Neutrophil (primary cell): ENCODE data around the gene LRR1.
A peak's percentile ranks its signal among the peaks of the same experiment; 100 is the strongest.

ENCODE experiments used
- H3K27ac ChIP-seq: fragments of 200-600 bp; sonication (generic); 2 replicates; pipeline ENCODE4 v1.5.1; 2016; ENCODE audit warnings: mild to moderate bottlenecking, moderate library complexity
- H3K27me3 ChIP-seq: fragments of 200-600 bp; sonication (generic); 2 replicates; pipeline ENCODE4 v1.6.0; 2016; ENCODE audit warnings: mild to moderate bottlenecking
- H3K36me3 ChIP-seq: fragments of 200-600 bp; sonication (generic); 2 replicates; pipeline ENCODE4 v1.5.1; 2017
- H3K4me1 ChIP-seq, 2 experiments: fragments of 200-600 bp in 1 of 2; sonication (generic) in 1 of 2; 1 replicate in 1 of 2; 2 replicates in 1 of 2; pipeline versions ENCODE4 v1.5.1 to v1.6.1; 2013 to 2016; ENCODE audit warnings: low read depth in 1 of 2, low read length in 1 of 2, mild to moderate bottlenecking in 1 of 2, moderate library complexity in 1 of 2; ENCODE audit not compliant: control insufficient read depth in 1 of 2, insufficient read depth in 1 of 2
- H3K4me3 ChIP-seq, 2 experiments: fragments of 200-600 bp in 1 of 2; sonication (generic) in 1 of 2; 1 replicate in 1 of 2; 2 replicates in 1 of 2; pipeline ENCODE4 v1.5.1; 2013 to 2016; ENCODE audit warnings: low read depth in 1 of 2, low read length in 1 of 2, mild to moderate bottlenecking in 1 of 2, moderate library complexity in 1 of 2
- H3K9me3 ChIP-seq: fragments of 200-600 bp; sonication (generic); 2 replicates; pipeline ENCODE4 v1.5.1; 2016
- TF ChIP-seq, protein P1 (sequence below): fragments of 200-600 bp; sonication (generic); IDR thresholded peaks from 2 replicates; pipeline ENCODE4 v1.5.1; 2016; ENCODE audit warnings: antibody characterized with exemption

LRR1 gene

DNA sequence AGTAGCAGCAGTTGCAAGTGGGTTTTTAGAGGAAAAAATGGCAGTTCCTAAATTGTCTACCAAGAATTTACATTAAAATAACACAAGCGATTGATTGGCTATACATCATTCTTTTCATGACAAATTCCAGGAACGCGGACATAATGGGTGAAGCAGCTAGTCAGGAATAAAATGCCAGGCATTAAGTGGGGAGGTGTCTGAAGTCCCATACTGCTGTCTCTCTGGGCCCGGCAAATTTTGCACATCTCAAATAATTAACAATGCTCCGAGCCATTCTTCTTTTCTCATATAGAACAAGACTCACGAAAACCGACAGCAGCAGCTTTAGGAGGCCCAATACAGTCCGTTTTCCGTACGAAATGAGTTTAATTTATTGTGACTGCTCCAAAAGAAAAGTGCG is 21.0 kb downstream of the LRR1 start:
- peak overlapping the region; percentile 87 to 89 for H3K4me3 ChIP-seq
- peaks cover 38 to 39% of the 10 kb centered on the region in 2 experiments for H3K4me1 ChIP-seq
- peak overlapping the region; percentile 95 for H3K27ac ChIP-seq
- H3K36me3 ChIP-seq: peaks cover 24% of the 10 kb centered on the region
- H3K27me3 ChIP-seq: no peaks in the 10 kb centered on the region
- no peaks in the 10 kb centered on the region for H3K9me3 ChIP-seq
- TF ChIP-seq, protein P1, sequence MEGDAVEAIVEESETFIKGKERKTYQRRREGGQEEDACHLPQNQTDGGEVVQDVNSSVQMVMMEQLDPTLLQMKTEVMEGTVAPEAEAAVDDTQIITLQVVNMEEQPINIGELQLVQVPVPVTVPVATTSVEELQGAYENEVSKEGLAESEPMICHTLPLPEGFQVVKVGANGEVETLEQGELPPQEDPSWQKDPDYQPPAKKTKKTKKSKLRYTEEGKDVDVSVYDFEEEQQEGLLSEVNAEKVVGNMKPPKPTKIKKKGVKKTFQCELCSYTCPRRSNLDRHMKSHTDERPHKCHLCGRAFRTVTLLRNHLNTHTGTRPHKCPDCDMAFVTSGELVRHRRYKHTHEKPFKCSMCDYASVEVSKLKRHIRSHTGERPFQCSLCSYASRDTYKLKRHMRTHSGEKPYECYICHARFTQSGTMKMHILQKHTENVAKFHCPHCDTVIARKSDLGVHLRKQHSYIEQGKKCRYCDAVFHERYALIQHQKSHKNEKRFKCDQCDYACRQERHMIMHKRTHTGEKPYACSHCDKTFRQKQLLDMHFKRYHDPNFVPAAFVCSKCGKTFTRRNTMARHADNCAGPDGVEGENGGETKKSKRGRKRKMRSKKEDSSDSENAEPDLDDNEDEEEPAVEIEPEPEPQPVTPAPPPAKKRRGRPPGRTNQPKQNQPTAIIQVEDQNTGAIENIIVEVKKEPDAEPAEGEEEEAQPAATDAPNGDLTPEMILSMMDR: no peak

DNA sequence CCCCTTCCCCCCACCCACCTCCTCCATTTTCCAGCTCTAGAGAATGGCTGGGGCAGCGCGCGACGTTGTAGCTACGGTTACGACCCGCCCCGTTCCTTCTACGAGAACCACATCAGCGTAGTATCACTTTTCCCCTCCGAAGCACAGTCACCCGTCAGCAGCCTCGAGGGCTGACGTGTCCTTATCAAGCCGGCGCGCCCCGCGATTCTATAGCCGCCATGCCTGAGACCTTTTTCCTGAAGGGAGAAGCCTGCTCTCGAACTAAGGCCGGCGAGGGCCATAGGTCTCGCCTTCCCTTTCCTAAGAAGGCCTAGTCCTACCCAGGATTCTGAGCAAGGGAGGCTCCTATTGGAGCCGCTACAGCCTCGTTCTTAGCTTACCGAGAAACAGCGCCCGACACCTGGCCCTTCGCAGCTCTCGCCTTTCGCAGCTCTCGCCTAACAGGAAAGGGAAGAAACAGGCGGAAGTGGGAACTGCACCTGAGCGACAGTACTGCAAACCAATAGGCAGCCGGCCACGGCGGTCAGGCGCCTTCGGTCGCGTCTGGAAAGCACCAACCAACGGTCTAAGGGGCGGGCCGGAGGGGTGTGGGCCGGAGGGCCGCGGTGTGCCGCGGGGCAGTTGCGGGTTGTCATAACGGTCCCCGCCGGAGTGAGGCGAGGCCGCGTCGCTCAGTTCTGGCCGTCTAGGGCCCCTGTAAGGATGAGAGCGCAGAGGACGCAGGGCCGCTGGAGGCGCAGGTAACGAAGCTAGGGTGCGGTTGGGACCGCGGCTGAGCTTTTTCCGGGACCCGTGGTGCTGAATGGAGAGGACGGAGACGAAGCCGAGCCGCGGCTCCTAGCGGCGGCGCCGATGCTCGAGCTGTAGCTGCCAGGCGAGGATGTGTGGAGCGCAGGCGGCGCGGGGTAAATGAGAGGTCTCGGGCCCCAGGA is 21.7 kb downstream of the LRR1 start, which contains the start of the genes MGAT2 and RPL36AL:
Gene MGAT2, plus strand, starts transcription at position 618 of the 932 bp plus-strand sequence. CDS start 470 bp downstream, outside the sequence.
Gene RPL36AL, minus strand, starts transcription at position 445 of the 932 bp plus-strand sequence. CDS start 1,522 bp downstream, outside the sequence.
- Histone ChIP-seq H3K36me3 (peaks cover 24% of the 10 kb centered on the region), H3K27ac (peak within 1 kb of the TSS; percentile 95), H3K27me3 (no peaks in the 10 kb centered on the region), H3K4me1 (peaks cover 38 to 39% of the 10 kb centered on the region in 2 experiments), H3K9me3 (no peaks in the 10 kb centered on the region), H3K4me3 (peak within 1 kb of the TSS; percentile 87 to 89)
- TF ChIP-seq, protein P1: peak; percentile 75

DNA sequence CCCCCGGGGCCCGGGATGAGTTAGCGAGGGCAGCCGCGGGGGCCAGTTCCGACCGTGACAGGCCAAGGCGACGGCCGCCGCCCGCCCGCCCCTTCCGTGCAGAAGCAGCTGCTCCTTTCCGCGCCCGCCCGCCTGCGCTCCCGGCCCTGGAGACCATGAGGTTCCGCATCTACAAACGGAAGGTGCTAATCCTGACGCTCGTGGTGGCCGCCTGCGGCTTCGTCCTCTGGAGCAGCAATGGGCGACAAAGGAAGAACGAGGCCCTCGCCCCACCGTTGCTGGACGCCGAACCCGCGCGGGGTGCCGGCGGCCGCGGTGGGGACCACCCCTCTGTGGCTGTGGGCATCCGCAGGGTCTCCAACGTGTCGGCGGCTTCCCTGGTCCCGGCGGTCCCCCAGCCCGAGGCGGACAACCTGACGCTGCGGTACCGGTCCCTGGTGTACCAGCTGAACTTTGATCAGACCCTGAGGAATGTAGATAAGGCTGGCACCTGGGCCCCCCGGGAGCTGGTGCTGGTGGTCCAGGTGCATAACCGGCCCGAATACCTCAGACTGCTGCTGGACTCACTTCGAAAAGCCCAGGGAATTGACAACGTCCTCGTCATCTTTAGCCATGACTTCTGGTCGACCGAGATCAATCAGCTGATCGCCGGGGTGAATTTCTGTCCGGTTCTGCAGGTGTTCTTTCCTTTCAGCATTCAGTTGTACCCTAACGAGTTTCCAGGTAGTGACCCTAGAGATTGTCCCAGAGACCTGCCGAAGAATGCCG is 22.6 kb downstream of the LRR1 start:
- H3K4me3 ChIP-seq: peak overlapping the region; percentile 87 to 89
- H3K9me3 ChIP-seq: no peaks in the 10 kb centered on the region
- H3K27me3 ChIP-seq: no peaks in the 10 kb centered on the region
- H3K4me1 ChIP-seq: peaks cover 38 to 39% of the 10 kb centered on the region in 2 experiments
- TF ChIP-seq, protein P1: no peak
- H3K36me3 ChIP-seq: peaks cover 19% of the 10 kb centered on the region
- H3K27ac ChIP-seq: peak overlapping the region; percentile 95

DNA sequence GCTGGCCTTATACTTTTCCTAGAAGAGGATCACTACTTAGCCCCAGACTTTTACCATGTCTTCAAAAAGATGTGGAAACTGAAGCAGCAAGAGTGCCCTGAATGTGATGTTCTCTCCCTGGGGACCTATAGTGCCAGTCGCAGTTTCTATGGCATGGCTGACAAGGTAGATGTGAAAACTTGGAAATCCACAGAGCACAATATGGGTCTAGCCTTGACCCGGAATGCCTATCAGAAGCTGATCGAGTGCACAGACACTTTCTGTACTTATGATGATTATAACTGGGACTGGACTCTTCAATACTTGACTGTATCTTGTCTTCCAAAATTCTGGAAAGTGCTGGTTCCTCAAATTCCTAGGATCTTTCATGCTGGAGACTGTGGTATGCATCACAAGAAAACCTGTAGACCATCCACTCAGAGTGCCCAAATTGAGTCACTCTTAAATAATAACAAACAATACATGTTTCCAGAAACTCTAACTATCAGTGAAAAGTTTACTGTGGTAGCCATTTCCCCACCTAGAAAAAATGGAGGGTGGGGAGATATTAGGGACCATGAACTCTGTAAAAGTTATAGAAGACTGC is 23.4 kb downstream of the LRR1 start:
- peak overlapping the region; percentile 95 for H3K27ac ChIP-seq
- H3K9me3 ChIP-seq: no peaks in the 10 kb centered on the region
- peaks cover 19% of the 10 kb centered on the region for H3K36me3 ChIP-seq
- peak overlapping the region; percentile 87 to 89 for H3K4me3 ChIP-seq
- TF ChIP-seq, protein P1: no peak
- peaks cover 38 to 39% of the 10 kb centered on the region in 2 experiments for H3K4me1 ChIP-seq
- H3K27me3 ChIP-seq: no peaks in the 10 kb centered on the region

DNA sequence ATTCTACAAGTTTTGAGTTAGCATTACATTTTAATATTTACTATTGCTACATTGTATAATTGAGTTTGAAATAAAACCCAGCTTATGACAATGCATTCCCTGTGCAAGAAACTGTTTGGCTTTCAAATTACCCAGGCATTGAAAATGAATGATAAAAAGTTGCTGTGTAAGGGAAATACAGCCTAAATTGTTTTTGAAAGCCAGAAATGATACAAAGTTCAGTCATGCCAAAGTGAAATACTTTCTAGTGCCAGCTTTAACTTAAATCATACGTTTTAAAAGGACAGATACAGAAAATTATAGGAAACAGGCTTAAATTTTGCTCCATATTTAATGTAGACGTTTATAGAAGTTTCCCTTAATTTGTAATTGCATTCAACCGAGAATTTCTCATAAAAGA is 24.6 kb downstream of the LRR1 start:
- no peak overlapping the region for H3K27ac ChIP-seq
- H3K27me3 ChIP-seq: no peaks in the 10 kb centered on the region
- peaks cover 11% of the 10 kb centered on the region for H3K36me3 ChIP-seq
- H3K4me1 ChIP-seq: peaks cover 34 to 38% of the 10 kb centered on the region in 2 experiments
- TF ChIP-seq, protein P1: no peak
- H3K9me3 ChIP-seq: no peaks in the 10 kb centered on the region
- H3K4me3 ChIP-seq: no peak overlapping the region
